Measurements from ENCODE around the gene UBE2G1. TPM values are rescaled to one million over a fixed set of nuclear protein-coding genes. Genes with fewer than 3 reads are reported as not detected.

Gene UBE2G1
- total RNA-seq, 1 experiment from 2014 or later: 56.8 TPM

GRCh38 chr17:4317610-4318009 lies 48.9 kb downstream of the UBE2G1 start:
- no peaks in the 10 kb centered on the region for H3K9me3 Mint-ChIP-seq (ENCODE audit: unreplicated experiment)
- H3K27me3 Mint-ChIP-seq (ENCODE audit: insufficient read depth, unreplicated experiment): no peaks in the 10 kb centered on the region
- no peaks in the 10 kb centered on the region for H3K36me3 Mint-ChIP-seq (ENCODE audit: insufficient read depth, unreplicated experiment)
- ChIA-PET POLR2A (interaction anchor here (0.6 kb wide), 1 partner anchor 50 kb away, joined by 4 read pairs; no protein-coding TSS in a partner anchor), CTCF (no interaction called here)
- Histone ChIP-seq H3K4me3 (ENCODE audit: low read depth, low read length) (no peak overlapping the region), H3K27me3 (replicated peaks; ENCODE audit: control insufficient read depth, insufficient read depth, low read length) (no peaks in the 10 kb centered on the region), H3K9me3 (no peaks in the 10 kb centered on the region), H3K36me3 (ENCODE audit: control insufficient read depth, insufficient read depth, low read length) (no peaks in the 10 kb centered on the region), H3K4me1 (no peaks in the 10 kb centered on the region)
- BruUV-seq (replicated peaks): no TSS peak
- no peak overlapping the region for H3K27ac Mint-ChIP-seq (ENCODE audit: unreplicated experiment)
- H3K4me1 Mint-ChIP-seq (ENCODE audit: low read depth, unreplicated experiment): no peaks in the 10 kb centered on the region
- H3K4me3 Mint-ChIP-seq (ENCODE audit: unreplicated experiment): no peak overlapping the region
- TF ChIP-seq, protein P1, sequence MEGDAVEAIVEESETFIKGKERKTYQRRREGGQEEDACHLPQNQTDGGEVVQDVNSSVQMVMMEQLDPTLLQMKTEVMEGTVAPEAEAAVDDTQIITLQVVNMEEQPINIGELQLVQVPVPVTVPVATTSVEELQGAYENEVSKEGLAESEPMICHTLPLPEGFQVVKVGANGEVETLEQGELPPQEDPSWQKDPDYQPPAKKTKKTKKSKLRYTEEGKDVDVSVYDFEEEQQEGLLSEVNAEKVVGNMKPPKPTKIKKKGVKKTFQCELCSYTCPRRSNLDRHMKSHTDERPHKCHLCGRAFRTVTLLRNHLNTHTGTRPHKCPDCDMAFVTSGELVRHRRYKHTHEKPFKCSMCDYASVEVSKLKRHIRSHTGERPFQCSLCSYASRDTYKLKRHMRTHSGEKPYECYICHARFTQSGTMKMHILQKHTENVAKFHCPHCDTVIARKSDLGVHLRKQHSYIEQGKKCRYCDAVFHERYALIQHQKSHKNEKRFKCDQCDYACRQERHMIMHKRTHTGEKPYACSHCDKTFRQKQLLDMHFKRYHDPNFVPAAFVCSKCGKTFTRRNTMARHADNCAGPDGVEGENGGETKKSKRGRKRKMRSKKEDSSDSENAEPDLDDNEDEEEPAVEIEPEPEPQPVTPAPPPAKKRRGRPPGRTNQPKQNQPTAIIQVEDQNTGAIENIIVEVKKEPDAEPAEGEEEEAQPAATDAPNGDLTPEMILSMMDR (IDR thresholded peaks at IDR 0.05; ENCODE audit: insufficient read depth in 1 of 2, low read depth in 1 of 2, low read length in 1 of 2, severe bottlenecking in 1 of 2, unreplicated experiment in 1 of 2): no peak
- intact Hi-C loops (cut with micrococcal nuclease; ENCODE audit: unreplicated experiment): no loop called here
- DNase-seq: no peak

DNA sequence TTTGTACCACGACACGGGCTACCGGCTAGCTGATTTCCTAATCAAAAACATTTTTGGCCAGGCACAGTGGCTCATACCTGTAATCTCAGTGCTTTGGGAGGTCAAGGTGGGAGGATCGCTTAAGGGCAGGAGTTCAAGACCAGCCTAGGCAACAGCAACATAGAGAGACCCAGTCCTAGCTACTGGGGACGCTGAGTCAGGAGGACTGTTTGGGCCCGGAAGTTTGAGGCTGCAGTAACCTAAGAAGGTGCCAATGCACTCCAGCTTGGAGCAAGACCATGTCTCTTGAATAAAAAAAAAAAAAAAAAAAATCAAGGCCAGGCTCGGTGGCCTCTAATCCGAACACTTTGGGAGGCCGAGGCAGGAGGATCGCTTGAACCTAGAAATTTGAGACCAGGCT lies 49.8 kb downstream of the UBE2G1 start:
- Histone ChIP-seq H3K4me1 (no peaks in the 10 kb centered on the region), H3K36me3 (ENCODE audit: control insufficient read depth, insufficient read depth, low read length) (no peaks in the 10 kb centered on the region), H3K9me3 (no peaks in the 10 kb centered on the region), H3K27me3 (replicated peaks; ENCODE audit: control insufficient read depth, insufficient read depth, low read length) (no peaks in the 10 kb centered on the region), H3K4me3 (ENCODE audit: low read depth, low read length) (no peak overlapping the region)
- Mint-ChIP-seq H3K27me3 (ENCODE audit: insufficient read depth, unreplicated experiment) (no peaks in the 10 kb centered on the region), H3K4me1 (ENCODE audit: low read depth, unreplicated experiment) (no peaks in the 10 kb centered on the region), H3K9me3 (ENCODE audit: unreplicated experiment) (no peaks in the 10 kb centered on the region), H3K36me3 (ENCODE audit: insufficient read depth, unreplicated experiment) (no peaks in the 10 kb centered on the region), H3K27ac (ENCODE audit: unreplicated experiment) (no peak overlapping the region), H3K4me3 (ENCODE audit: unreplicated experiment) (no peak overlapping the region)
- POLR2A ChIA-PET: no interaction called here
- intact Hi-C loops (cut with micrococcal nuclease; ENCODE audit: unreplicated experiment): no loop called here
- CTCF ChIA-PET: no interaction called here
- TF ChIP-seq, protein P1 (IDR thresholded peaks at IDR 0.05; ENCODE audit: insufficient read depth in 1 of 2, low read depth in 1 of 2, low read length in 1 of 2, severe bottlenecking in 1 of 2, unreplicated experiment in 1 of 2): no peak
- no TSS peak for BruUV-seq (replicated peaks)
- no peak for DNase-seq

DNA sequence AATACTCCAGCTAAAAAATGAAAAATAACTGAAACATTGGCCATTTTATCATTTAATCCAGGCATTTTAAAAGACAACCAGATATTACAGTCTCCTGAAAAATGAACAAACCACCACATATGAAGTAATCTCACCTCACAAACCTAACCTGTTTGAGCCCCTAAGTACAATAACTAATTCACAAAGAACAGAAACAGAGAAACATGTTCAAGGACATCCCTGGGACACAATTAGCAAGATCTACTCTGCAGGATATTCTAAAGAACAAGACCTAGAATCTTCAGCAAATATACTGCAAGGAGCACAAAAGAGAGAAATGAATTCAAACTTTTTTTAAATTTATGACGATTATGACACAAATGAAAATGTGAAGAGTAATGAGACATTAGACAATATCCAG lies 51.9 kb downstream of the UBE2G1 start:
- Mint-ChIP-seq H3K27ac (ENCODE audit: unreplicated experiment) (no peak overlapping the region), H3K36me3 (ENCODE audit: insufficient read depth, unreplicated experiment) (no peaks in the 10 kb centered on the region), H3K4me1 (ENCODE audit: low read depth, unreplicated experiment) (no peaks in the 10 kb centered on the region), H3K4me3 (ENCODE audit: unreplicated experiment) (no peak overlapping the region), H3K9me3 (ENCODE audit: unreplicated experiment) (no peaks in the 10 kb centered on the region), H3K27me3 (ENCODE audit: insufficient read depth, unreplicated experiment) (no peaks in the 10 kb centered on the region)
- intact Hi-C loops (cut with micrococcal nuclease; ENCODE audit: unreplicated experiment): no loop called here
- ChIA-PET CTCF (no interaction called here), POLR2A (no interaction called here)
- Histone ChIP-seq H3K36me3 (ENCODE audit: control insufficient read depth, insufficient read depth, low read length) (no peaks in the 10 kb centered on the region), H3K27me3 (replicated peaks; ENCODE audit: control insufficient read depth, insufficient read depth, low read length) (no peaks in the 10 kb centered on the region), H3K4me3 (ENCODE audit: low read depth, low read length) (no peak overlapping the region), H3K4me1 (peaks cover 8% of the 10 kb centered on the region; the same call in 1 of the 2 replicates), H3K9me3 (no peaks in the 10 kb centered on the region)
- DNase-seq: no peak
- no TSS peak for BruUV-seq (replicated peaks)
- TF ChIP-seq, protein P1 (IDR thresholded peaks at IDR 0.05; ENCODE audit: insufficient read depth in 1 of 2, low read depth in 1 of 2, low read length in 1 of 2, severe bottlenecking in 1 of 2, unreplicated experiment in 1 of 2): no peak

Data from Caco-2 (cell line).